Fibroblast of peridontal ligament (primary cell): ENCODE results near the gene ZDHHC11B.
"Not testable (repeated sequence)": the region's sequence is repeated elsewhere in the genome, so short reads cannot be mapped to it uniquely, and the experiment has no call there.

Experiments used
- DNase-seq: peaks from one replicate; pipeline ENCODE4 v3.0.0-alpha.2; 2010; ENCODE audit errors: extremely low read depth

The ZDHHC11B gene

DNA sequence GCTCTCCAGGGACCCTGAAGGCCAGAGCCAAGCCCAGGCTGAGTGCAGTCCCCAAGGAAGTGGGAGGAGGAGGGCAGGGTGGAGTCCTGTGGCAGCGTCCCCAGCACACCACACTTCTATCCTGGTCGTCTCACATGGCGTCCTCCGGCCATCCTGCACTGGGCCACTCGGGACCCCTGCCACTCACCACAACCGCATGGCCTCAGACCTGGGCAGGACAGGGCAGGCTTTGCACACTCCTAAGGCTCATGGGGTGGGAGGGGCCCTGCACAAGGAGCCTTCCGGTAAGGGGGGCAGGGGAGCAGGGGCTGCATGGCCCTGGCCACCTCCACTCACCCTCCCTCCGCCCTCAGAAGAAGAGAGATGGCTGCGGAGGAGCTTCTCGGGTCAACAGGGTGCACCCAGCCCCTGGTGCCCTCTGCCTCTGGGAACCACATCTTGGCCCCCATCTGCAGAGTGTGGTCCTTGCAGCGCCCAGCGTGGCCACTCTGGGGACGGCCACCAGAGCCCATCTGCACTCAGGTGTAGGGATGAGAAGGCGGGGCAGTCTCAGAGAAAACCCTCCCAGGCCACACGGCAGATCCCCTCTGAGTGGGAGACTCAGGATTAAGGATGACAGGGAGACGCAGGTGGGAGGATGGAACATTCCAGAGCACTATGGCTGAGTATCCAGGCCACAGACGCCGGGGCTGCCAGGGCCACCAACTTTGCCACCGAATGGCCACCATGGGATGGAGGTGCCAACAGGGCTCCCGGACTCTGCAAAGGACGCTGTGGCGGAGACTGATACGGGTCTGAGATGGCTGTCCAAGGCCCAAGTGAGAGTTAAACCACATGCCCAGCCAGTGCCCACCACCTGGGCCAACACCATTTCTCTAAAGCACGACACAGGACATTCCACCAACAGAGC, 99.0 kb downstream of the ZDHHC11B start:
- no peak for DNase-seq

DNA sequence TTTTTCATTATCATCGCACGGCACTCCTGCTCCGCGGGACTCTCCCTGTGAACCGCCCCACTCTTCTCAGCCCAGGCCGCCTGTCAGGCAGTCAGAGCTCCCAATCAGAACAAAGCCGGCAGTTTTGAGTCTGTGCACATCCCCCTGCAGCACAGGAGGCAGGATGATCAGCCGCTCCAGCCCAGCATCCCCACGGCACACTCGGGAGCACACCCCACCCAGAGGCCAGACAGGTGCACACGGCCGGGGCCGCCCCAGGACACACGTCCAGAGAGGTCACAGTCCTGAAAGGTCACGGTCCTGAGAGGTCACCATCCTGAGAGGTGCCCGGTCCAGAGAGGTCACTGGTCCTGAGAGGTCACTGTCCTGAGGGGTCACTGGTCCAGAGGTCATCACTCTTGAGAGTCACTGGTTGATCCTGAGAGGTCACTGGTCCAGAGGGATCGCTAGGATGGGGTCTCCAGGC, 99.7 kb downstream of the ZDHHC11B start:
- no peak for DNase-seq

GRCh38 chr5:683551-684481, 100.7 kb downstream of the ZDHHC11B start:
- DNase-seq = no peak

- not testable (repeated sequence) for DNase-seq
Measured at GRCh38 chr5:682651-683358, 101.7 kb downstream of the ZDHHC11B start.

- DNase-seq = not testable (repeated sequence)
Measured at GRCh38 chr5:682216-682615, 102.3 kb downstream of the ZDHHC11B start.

DNA sequence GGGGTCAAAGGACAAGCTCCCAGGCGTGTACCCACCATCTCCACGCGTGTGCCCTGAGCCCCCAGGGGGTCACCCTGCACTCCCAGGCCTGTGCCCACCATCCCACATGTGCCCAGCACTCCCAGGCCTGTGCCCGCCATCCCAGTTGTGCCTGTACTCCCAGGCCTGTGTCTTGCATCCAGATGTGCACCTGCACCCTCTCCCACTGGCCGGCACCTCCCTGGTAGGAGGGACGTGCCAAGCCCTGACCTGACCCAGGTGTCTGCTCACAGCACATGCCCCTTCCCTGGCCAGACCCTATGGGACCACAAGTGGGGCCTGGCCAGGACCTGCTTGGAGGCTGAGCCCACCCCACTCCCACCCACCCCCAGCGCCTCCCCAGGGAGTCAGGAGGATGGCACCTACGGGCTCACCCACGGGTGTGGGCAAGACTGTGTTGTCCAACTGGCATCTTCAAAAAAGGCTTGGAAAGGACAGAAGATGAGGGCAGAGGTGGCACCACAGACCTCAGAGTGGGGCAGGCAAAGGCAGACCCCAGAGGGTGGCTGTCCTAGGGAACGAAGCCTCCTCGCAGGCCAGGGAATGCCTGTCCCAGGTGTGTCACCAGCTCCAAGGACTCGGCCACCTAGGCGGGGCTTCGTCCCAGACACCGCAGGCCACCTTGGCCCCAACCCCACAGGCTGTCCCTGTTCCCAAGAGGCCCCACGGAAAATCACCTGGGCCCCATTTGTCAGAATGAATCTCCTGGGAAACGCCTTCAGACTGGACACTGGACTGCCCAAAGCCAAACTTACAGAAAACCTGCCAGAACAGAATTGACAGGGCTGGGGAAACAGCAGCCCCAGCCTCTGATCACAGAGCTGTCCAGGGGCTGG, 103.0 kb downstream of the ZDHHC11B start:
- DNase-seq = not testable (repeated sequence)

DNA sequence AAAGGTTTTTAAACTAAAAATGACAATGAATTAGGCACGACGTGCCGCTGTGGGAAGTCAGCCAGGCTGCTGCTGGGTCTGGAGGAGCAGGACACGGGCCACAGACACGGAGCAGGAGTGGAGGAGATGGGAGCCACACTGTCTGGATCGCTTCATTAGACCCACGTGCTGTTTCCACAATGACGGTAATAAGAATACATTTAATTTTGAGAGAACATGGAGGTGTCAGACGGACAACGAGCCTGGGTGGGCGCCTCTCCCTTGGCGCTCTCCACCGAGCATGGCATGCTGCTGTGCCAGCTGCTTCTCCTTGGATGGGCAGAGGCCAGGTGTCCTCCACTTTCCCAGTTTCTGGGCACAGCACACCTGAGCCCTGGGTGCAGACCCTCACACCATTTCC, 103.7 kb downstream of the ZDHHC11B start:
- DNase-seq = not testable (repeated sequence)

DNA sequence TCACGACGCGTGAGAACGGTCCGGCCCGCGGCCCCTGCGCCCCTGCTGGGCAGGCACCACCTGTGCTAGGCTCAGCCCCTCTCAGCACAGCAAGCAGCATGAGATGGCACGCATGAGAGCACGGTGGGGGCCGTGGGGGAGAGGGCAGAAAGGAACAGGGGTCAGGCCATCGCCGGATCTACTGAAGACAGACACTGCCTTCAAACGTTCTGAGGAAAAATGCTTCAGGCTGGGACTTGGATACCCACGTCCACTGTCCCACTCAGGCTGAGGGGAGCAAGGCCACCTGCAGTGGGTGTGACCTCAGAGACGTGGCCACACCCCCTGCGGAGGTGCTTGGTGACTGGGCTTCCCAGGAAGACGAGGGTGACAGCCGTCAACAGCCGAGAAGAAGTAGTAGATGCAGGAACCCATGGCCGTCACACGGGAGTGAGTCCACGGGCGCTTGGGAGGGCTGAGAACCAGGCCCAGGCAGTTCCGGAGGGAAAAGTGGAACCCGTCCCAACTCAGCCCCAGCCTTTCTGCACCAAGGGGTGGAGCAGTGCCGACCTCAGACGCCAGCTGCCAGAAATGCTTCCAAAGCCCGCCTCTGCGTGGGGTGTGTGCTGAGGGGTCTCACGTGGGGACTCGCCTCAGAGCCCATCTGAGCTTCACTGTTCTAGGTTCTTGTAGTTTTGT, 104.3 kb downstream of the ZDHHC11B start:
- DNase-seq = not testable (repeated sequence)

GRCh38 chr5:679166-679895, 105.2 kb downstream of the ZDHHC11B start:
- not testable (repeated sequence) for DNase-seq

GRCh38 chr5:678521-678920, 106.0 kb downstream of the ZDHHC11B start:
- DNase-seq = not testable (repeated sequence)

GRCh38 chr5:677131-678101, 107.1 kb downstream of the ZDHHC11B start:
- no peak for DNase-seq

DNA sequence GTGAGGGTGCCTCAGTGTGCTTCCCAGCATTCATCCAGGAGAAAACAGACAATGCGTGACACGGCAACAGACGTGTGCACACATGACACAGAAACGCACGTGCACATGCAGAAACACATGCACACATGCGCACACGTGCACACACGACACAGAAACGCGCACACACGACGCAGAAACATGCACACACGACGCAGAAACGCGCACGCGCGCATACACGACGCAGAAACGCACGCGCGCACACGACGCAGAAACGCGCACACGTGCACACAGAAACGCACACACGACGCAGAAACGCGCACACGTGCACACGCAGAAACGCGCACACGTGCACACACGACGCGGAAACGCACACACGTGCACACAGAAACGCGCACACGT, 107.8 kb downstream of the ZDHHC11B start:
- no peak for DNase-seq

DNA sequence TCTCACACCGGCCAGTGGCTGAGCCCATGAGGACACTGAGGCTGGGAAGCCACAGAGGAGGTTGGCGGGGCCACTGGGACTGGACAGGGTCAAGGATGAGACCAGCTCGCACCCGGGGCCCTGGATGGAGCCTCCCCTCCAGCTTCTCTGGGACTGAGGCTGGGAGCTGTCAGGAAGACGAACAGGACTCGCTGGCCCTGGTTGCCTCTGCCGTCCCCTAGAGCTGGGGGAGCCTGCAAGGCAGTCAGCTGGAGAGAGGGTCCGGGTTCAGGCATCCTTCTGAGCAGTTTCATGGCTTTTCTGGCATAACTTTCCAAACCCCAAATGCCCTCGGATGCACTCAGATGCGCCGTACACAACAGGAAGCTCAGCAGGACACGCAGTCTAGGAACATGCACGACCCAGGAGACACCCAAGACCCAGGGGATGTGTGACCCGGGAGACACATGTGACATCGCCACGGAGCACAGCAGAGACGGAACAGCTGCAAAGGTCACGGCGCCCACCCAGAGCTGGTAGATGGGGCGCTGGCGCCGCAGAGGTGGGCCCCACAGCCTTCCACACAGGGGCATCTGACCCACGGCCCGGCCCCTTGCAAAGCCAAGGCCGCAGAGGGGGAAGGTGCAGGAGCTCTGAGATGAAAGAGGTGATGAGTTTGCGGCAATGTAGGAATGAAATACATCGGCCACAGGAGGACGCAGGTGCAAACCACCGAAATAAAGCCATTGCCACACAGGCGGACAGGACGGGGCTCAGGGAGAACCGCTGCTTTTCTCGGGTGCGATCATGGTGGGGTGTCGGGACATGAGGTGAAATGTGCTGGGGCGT, 108.4 kb downstream of the ZDHHC11B start:
- no peak for DNase-seq

DNA sequence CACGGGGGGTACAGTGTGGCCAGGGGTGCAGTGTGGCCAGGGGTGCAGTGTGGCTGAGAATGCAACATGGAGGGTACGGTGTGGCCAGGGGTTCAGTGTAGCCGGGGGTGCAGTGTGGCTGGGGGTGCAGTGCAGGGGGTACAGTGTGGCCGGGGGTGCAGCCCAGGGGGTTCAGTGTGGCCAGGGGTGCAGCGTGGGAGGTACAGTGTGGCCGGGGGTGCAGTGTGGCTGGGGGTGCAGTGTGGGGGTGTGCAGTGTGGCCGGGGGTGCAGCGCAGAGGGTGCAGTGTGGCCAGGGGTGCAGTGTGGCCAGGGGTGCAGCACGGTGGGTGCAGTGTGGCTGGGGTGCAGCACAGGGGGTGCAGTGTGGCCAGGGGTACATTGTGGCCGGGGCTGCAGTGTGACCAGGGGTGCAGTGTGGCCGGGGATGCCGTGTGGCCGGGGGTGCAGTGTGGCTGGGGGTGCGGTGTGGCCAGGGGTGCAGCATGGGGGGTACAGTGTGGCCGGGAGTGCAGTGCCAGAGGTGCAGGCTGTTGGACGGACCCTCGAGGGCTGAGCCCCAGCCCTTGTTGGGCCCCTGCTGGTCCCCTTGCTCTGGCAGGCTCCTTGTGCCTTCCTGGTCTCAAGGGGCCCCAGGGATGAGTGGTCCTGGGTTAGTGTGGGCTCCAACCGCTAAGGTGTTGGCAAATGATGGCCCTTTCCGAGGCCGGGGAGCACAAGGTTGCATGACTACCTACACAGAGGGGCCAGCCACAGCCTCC, 109.2 kb downstream of the ZDHHC11B start:
- DNase-seq = no peak

DNA sequence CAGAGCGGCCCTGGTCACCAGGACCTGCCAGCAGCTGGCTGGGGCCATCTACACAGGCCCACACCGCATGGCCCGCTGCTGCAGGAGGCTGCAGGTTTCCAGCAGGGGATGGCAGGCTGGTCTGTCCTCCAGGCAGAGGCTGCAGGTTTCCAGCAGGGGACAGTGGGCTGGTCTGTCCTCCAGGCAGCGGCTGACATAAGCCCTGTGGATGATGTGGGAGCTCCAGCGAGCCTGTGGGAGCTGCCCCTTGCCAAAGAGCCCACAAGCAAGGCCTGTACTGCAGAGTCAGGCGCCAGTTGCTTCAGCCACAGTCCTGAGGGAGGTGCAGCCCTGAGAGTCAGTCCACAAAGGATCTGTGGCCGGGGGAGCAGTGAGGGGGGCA, 109.9 kb downstream of the ZDHHC11B start:
- no peak for DNase-seq

GRCh38 chr5:673831-674629, 110.5 kb downstream of the ZDHHC11B start:
- no peak for DNase-seq
